Motor neuron (in vitro differentiated cells): Measurements from ENCODE around the gene ANKUB1. TPM values are rescaled to one million over a fixed set of nuclear protein-coding genes. Genes with fewer than 3 reads are reported as not detected.
"Not testable (repeated sequence)": the region's sequence is repeated elsewhere in the genome, so short reads cannot be mapped to it uniquely, and the experiment has no call there.

Source experiments
- ATAC-seq, 8 experiments: fragments of 200-7000 bp; cut with Tn5 transposase; replicated peaks in 6 of 8; 2 replicates each; pipeline ENCODE4 v1.8.0; 2021; ENCODE audit warnings: mild to moderate bottlenecking in 8 of 8, moderate library complexity in 8 of 8
- H3K27ac ChIP-seq, 2 donors: fragments of 250-450 bp; sonication (Bioruptor Pico); 2 replicates each; pipeline ENCODE4 v1.9.0; 2021; ENCODE audit warnings: antibody characterized with exemption in 2 of 2, mild to moderate bottlenecking in 2 of 2, moderate library complexity in 1 of 2
- H3K4me1 ChIP-seq, 2 donors: fragments of 250-450 bp; sonication (Bioruptor Pico); replicated peaks in 1 of 2; 2 replicates each; pipeline ENCODE4 v1.6.1; 2021; ENCODE audit warnings: antibody characterized with exemption in 2 of 2, mild to moderate bottlenecking in 2 of 2, moderate library complexity in 1 of 2
- H3K4me3 ChIP-seq, 5 donors: fragments of 250-450 bp; sonication (Bioruptor Pico); 2 replicates each; pipeline ENCODE4 v1.9.0; 2021; ENCODE audit warnings: antibody characterized with exemption in 5 of 5, mild to moderate bottlenecking in 5 of 5, moderate library complexity in 4 of 5
- WGBS, 10 experiments: fragments of 450-650 bp; shearing (Covaris generic); methylation state at CpG; one replicate each; pipeline ENCODE4 v1.0.0; 2022; 5-methylcytosine and 5-hydroxymethylcytosine counted together
- in situ Hi-C, 9 experiments: fragments of 400-800 bp; cut with MboI; loops; one replicate each; pipeline ENCODE4 v1.15.0; 2021; ENCODE audit warnings: low sequenced_read_pairs in 9 of 9, low pct_unique_long_range_greater_than_20kb in 2 of 9; ENCODE audit not compliant: unreplicated experiment in 9 of 9
- total RNA-seq, 8 experiments: library from RNA; unstranded; fragments of 300-600 nt; gene quantifications; 2 replicates each; pipeline versions ENCODE4 v1.2.3 to v1.2.4, GENCODE V29; 2022

ANKUB1 gene
- 1 to 10 TPM in 2 of 8 experiments, under 1 TPM in 4, not detected in 2; 0.36 to 3.1 (median 0.86) TPM for total RNA-seq

GRCh38 chr3:149792452-149793270 is at the start of gene ANKUB1:
TSS of gene ANKUB1 (minus strand) at chr3:149792554. CDS start at chr3:149792366, 188 bp downstream.
- H3K27ac ChIP-seq, result no peak within 1 kb of the TSS
- WGBS, 10 experiments, result 50 to 100% (median 89%) methylated on average over 1 to 4 of the region's 4 CpGs; no CpG with 5 or more reads in 1 of the 10 experiments
- peak in 5 of 8 experiments; percentile 66 to 95 (median 89) for ATAC-seq
- peaks cover 0 to 4% of the 10 kb centered on the region in 2 donors for H3K4me1 ChIP-seq
- in situ Hi-C loops, result no loop called here
- no peak within 1 kb of the TSS for H3K4me3 ChIP-seq

GRCh38 chr3:149839896-149840295 is 47.5 kb upstream of the ANKUB1 start:
- 62 to 100% (median 95%) methylated on average over 2 to 3 of the region's 3 CpGs; no CpG with 5 or more reads in 1 of the 10 experiments for WGBS, 10 experiments
- no peak for ATAC-seq
- in situ Hi-C loops, result no loop called here
- H3K27ac ChIP-seq, result no peak overlapping the region
- no peak overlapping the region for H3K4me3 ChIP-seq
- H3K4me1 ChIP-seq, result no peaks in the 10 kb centered on the region

GRCh38 chr3:149839469-149839868 is 47.1 kb upstream of the ANKUB1 start:
- in situ Hi-C loops, H3K27ac ChIP-seq, H3K4me1 ChIP-seq, ATAC-seq, H3K4me3 ChIP-seq: not testable (repeated sequence)
- WGBS, 10 experiments, result 80 to 100% (median 100%) methylated on average over 1 to 3 of the region's 3 CpGs; no CpG with 5 or more reads in 2 of the 10 experiments

GRCh38 chr3:149838491-149838890 is 46.1 kb upstream of the ANKUB1 start:
- H3K27ac ChIP-seq, H3K4me1 ChIP-seq, in situ Hi-C loops, H3K4me3 ChIP-seq, ATAC-seq: not testable (repeated sequence)
- WGBS, 10 experiments, result 92 to 94% methylated on average over 2 of the region's 3 CpGs; no CpG with 5 or more reads in 8 of the 10 experiments

- H3K27ac ChIP-seq, result no peak overlapping the region
- in situ Hi-C loops, result no loop called here
- WGBS, 10 experiments, result 50 to 100% (median 100%) methylated on average over 1 to 2 of the region's 2 CpGs; no CpG with 5 or more reads in 3 of the 10 experiments
- H3K4me3 ChIP-seq, result no peak overlapping the region
- H3K4me1 ChIP-seq, result no peaks in the 10 kb centered on the region
- no peak for ATAC-seq
Measured at GRCh38 chr3:149833241-149833640, 40.9 kb upstream of the ANKUB1 start.

- in situ Hi-C loops, result no loop called here
- no peaks in the 10 kb centered on the region for H3K4me1 ChIP-seq
- 83 to 100% (median 100%) methylated on average over 1 of the region's 1 CpG; no CpG with 5 or more reads in 2 of the 10 experiments for WGBS, 10 experiments
- H3K27ac ChIP-seq, result no peak overlapping the region
- H3K4me3 ChIP-seq, result no peak overlapping the region
- ATAC-seq, result no peak
Measured at GRCh38 chr3:149832086-149832485, 39.7 kb upstream of the ANKUB1 start.

GRCh38 chr3:149831321-149831720 is 39.0 kb upstream of the ANKUB1 start:
- in situ Hi-C loops, result no loop called here
- no peak for ATAC-seq
- 17 to 100% (median 95%) methylated on average over 1 to 4 of the region's 4 CpGs for WGBS, 10 experiments

GRCh38 chr3:149830902-149831301 is 38.5 kb upstream of the ANKUB1 start:
- Histone ChIP-seq H3K4me3 (no peak overlapping the region), H3K27ac (no peak overlapping the region), H3K4me1 (no peaks in the 10 kb centered on the region)
- in situ Hi-C loops, result no loop called here
- 40 to 100% (median 94%) methylated on average over 1 to 2 of the region's 2 CpGs; no CpG with 5 or more reads in 7 of the 10 experiments for WGBS, 10 experiments
- no peak for ATAC-seq

More at GRCh38 chr3:149831321-149831720, 39.0 kb upstream of the ANKUB1 start:
- Histone ChIP-seq H3K4me1 (no peaks in the 10 kb centered on the region), H3K27ac (no peak overlapping the region), H3K4me3 (no peak overlapping the region)

- H3K4me3 ChIP-seq, in situ Hi-C loops, H3K27ac ChIP-seq, ATAC-seq, H3K4me1 ChIP-seq: not testable (repeated sequence)
- WGBS, 10 experiments, result 65 to 100% (median 100%) methylated on average over 1 to 4 of the region's 4 CpGs; no CpG with 5 or more reads in 1 of the 10 experiments
Measured at GRCh38 chr3:149829631-149830030, 37.3 kb upstream of the ANKUB1 start.

- WGBS, 10 experiments, result 38 to 100% (median 100%) methylated on average over 1 of the region's 1 CpG; no CpG with 5 or more reads in 2 of the 10 experiments
- Histone ChIP-seq H3K27ac (no peak overlapping the region), H3K4me1 (no peaks in the 10 kb centered on the region), H3K4me3 (no peak overlapping the region)
- no peak for ATAC-seq
- in situ Hi-C loops, result no loop called here
Measured at GRCh38 chr3:149828390-149828789, 36.0 kb upstream of the ANKUB1 start.

- H3K4me1 ChIP-seq, result no peaks in the 10 kb centered on the region
- H3K27ac ChIP-seq, result no peak overlapping the region
- ATAC-seq, result no peak
- WGBS, 10 experiments, result 51 to 100% (median 86%) methylated on average over 1 to 3 of the region's 3 CpGs
- in situ Hi-C loops, result no loop called here
- H3K4me3 ChIP-seq, result no peak overlapping the region
Measured at GRCh38 chr3:149826636-149827035, 34.3 kb upstream of the ANKUB1 start.

- in situ Hi-C loops, result no loop called here
- peaks cover 1 to 8% of the 10 kb centered on the region in 2 donors for H3K4me1 ChIP-seq
- ATAC-seq, result no peak
- no peak overlapping the region for H3K4me3 ChIP-seq
- no peak overlapping the region for H3K27ac ChIP-seq
- WGBS, 10 experiments, result 35 to 100% (median 90%) methylated on average over 1 to 4 of the region's 4 CpGs; no CpG with 5 or more reads in 1 of the 10 experiments
Measured at GRCh38 chr3:149820183-149820582, 27.8 kb upstream of the ANKUB1 start.

- WGBS, 10 experiments, result 86 to 100% (median 100%) methylated on average over 1 of the region's 1 CpG; no CpG with 5 or more reads in 5 of the 10 experiments
- no peak for ATAC-seq
- Histone ChIP-seq H3K27ac (no peak overlapping the region), H3K4me1 (peaks cover 7 to 15% of the 10 kb centered on the region in 2 donors), H3K4me3 (no peak overlapping the region)
- in situ Hi-C loops, result no loop called here
Measured at GRCh38 chr3:149819432-149819831, 27.1 kb upstream of the ANKUB1 start.
